Measurements from ENCODE around the gene CNTN5. TPM values are rescaled to one million over a fixed set of nuclear protein-coding genes. Genes with fewer than 3 reads are reported as not detected.
"Not testable (repeated sequence)": the region's sequence is repeated elsewhere in the genome, so short reads cannot be mapped to it uniquely, and the experiment has no call there.

The CNTN5 gene
- total and polyA plus RNA-seq, 5 experiments from 2014 or later = not detected

DNA sequence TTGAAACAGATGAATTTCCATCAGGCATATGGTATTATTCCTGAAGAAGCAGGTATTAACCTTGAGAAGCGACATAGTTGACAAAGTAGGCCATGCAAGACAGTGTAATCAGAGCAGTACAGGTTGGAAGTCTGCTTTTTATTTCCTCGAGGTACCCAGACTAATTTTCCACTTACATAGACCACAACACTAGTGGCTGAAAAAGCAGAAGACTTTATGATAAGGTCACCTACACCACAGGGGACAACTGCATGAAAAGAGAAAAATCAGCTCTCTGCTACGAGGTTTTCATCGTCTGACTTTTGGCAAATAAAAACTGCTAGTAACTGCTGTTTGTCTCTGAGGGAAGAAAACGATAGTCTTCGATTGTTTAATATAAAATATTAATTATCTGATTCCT is 77.5 kb downstream of the CNTN5 start:
- ATAC-seq (no peak), DNase-seq (no peak)
- no peaks in the 10 kb centered on the region for H3K36me3 Mint-ChIP-seq
- no peaks in the 10 kb centered on the region for H3K27me3 Mint-ChIP-seq
- no peaks in the 10 kb centered on the region for H3K4me1 Mint-ChIP-seq
- H3K9me3 Mint-ChIP-seq = peaks cover 0 to 12% (median 2%) of the 10 kb centered on the region in 9 donors
- no peak overlapping the region for H3K4me3 Mint-ChIP-seq
- no peak overlapping the region for H3K27ac Mint-ChIP-seq
- POLR2A ChIA-PET = no interaction called here

- ATAC-seq (no peak), DNase-seq (no peak)
- H3K36me3 Mint-ChIP-seq = no peaks in the 10 kb centered on the region
- H3K4me3 Mint-ChIP-seq = no peak overlapping the region
- POLR2A ChIA-PET = no interaction called here
- no peaks in the 10 kb centered on the region for H3K4me1 Mint-ChIP-seq
- H3K27ac Mint-ChIP-seq = no peak overlapping the region
- H3K9me3 Mint-ChIP-seq = peaks cover 0 to 13% (median 5%) of the 10 kb centered on the region in 9 donors
- H3K27me3 Mint-ChIP-seq = no peaks in the 10 kb centered on the region
Observed at GRCh38 chr11:99098751-99099150, 78.0 kb downstream of the CNTN5 start.

DNA sequence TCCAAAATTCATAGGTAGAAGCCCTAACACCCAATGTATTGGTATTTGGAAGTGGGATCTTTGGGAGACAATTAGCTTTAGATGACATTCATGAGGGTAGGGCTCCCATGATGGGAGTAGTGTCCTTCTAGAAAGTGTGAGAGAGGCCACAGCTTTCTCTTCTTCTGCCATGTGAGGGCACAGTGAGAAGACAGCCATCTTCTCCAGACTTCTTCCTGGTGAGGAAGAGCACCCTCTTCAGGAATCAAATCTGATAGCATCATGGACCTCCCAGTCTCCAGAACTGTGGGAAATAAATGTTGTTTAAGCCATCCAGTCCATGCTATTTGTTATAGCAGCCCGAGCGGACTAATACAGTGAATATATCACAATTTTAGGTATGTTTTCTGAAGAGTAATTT is 96.9 kb downstream of the CNTN5 start:
- POLR2A ChIA-PET = no interaction called here
- DNase-seq = no peak

GRCh38 chr11:99133862-99134261 is 113.1 kb downstream of the CNTN5 start:
- POLR2A ChIA-PET, H3K4me3 Mint-ChIP-seq, H3K27ac Mint-ChIP-seq, DNase-seq, H3K36me3 Mint-ChIP-seq, H3K4me1 Mint-ChIP-seq, H3K27me3 Mint-ChIP-seq, ATAC-seq: not testable (repeated sequence)
- peaks cover 9 to 50% (median 16%) of the 10 kb centered on the region in 9 donors for H3K9me3 Mint-ChIP-seq

More for the DNA sequence above, 96.9 kb downstream of the CNTN5 start:
- Mint-ChIP-seq H3K4me1 (no peaks in the 10 kb centered on the region), H3K4me3 (no peak overlapping the region), H3K9me3 (peaks cover 0 to 13% (median 4%) of the 10 kb centered on the region in 9 donors), H3K36me3 (no peaks in the 10 kb centered on the region), H3K27me3 (no peaks in the 10 kb centered on the region), H3K27ac (no peak overlapping the region)
- ATAC-seq = no peak

DNA sequence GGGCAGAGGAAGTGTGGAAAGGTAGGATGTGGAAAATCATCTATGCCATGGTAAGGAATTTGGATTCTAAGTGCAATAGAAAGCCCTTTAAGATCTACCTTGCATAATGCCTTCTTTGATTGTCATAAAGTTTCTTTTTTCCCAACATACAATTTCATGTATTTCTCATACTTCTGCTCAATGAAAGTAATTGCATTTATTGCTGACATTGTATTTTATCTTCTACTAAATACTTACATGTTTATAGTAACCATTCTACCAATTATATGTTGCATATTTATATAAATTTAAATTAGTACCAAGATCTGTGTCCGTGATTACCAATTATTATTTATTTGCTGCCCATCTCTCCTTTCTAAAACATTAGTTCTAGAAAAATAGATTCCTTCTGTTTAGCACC is 114.8 kb downstream of the CNTN5 start:
- Mint-ChIP-seq H3K9me3 (peaks cover 0 to 38% (median 11%) of the 10 kb centered on the region in 9 donors), H3K36me3 (no peaks in the 10 kb centered on the region), H3K27ac (no peak overlapping the region), H3K4me1 (no peaks in the 10 kb centered on the region), H3K4me3 (no peak overlapping the region), H3K27me3 (no peaks in the 10 kb centered on the region)
- POLR2A ChIA-PET = no interaction called here
- DNase-seq = no peak
- no peak for ATAC-seq

DNA sequence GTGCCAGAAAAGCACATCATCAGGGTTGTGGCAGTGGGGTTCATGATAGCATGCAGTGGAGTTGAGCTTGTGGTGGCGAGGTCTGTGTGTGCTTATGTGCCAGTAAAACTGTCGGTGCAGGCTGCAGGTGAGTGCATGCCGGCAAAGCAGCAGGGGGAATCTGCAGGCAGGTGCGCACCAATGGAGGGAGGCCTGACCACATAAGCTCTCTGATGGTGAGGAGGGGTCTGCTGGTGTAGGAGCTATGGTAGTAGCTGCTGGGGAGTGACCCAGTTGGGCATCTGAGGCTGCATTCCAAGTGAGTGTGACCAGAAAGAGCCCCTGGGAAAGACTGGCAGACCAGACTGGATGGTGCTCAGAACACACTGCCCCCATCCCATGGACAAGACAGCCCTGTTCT is 121.5 kb downstream of the CNTN5 start:
- no peak for DNase-seq
- POLR2A ChIA-PET = no interaction called here
- ATAC-seq = no peak
- no peaks in the 10 kb centered on the region for H3K27me3 Mint-ChIP-seq
- no peak overlapping the region for H3K4me3 Mint-ChIP-seq
- H3K27ac Mint-ChIP-seq = no peak overlapping the region
- H3K9me3 Mint-ChIP-seq = peaks cover 0 to 24% (median 8%) of the 10 kb centered on the region in 9 donors
- H3K36me3 Mint-ChIP-seq = peaks cover 0 to 5% (median 0%) of the 10 kb centered on the region in 3 donors
- no peaks in the 10 kb centered on the region for H3K4me1 Mint-ChIP-seq

GRCh38 chr11:99148352-99148751 is 127.6 kb downstream of the CNTN5 start:
- POLR2A ChIA-PET = no interaction called here
- Mint-ChIP-seq H3K27me3 (no peaks in the 10 kb centered on the region), H3K27ac (no peak overlapping the region), H3K36me3 (no peaks in the 10 kb centered on the region), H3K9me3 (peaks cover 0 to 25% (median 8%) of the 10 kb centered on the region in 9 donors), H3K4me1 (no peaks in the 10 kb centered on the region), H3K4me3 (no peak overlapping the region)
- DNase-seq (no peak), ATAC-seq (no peak)

GRCh38 chr11:99154277-99154676 is 133.5 kb downstream of the CNTN5 start:
- DNase-seq (no peak), ATAC-seq (no peak)
- Mint-ChIP-seq H3K4me3 (no peak overlapping the region), H3K4me1 (no peaks in the 10 kb centered on the region), H3K9me3 (peaks cover 0 to 13% (median 7%) of the 10 kb centered on the region in 9 donors), H3K27ac (no peak overlapping the region), H3K36me3 (no peaks in the 10 kb centered on the region), H3K27me3 (no peaks in the 10 kb centered on the region)
- POLR2A ChIA-PET = no interaction called here

- DNase-seq (no peak), ATAC-seq (no peak)
- POLR2A ChIA-PET = no interaction called here
- Mint-ChIP-seq H3K27me3 (no peaks in the 10 kb centered on the region), H3K27ac (no peak overlapping the region), H3K9me3 (peaks cover 0 to 7% (median 0%) of the 10 kb centered on the region in 9 donors), H3K4me3 (no peak overlapping the region), H3K36me3 (no peaks in the 10 kb centered on the region), H3K4me1 (no peaks in the 10 kb centered on the region)
Observed at GRCh38 chr11:99160447-99160846, 139.7 kb downstream of the CNTN5 start.

DNA sequence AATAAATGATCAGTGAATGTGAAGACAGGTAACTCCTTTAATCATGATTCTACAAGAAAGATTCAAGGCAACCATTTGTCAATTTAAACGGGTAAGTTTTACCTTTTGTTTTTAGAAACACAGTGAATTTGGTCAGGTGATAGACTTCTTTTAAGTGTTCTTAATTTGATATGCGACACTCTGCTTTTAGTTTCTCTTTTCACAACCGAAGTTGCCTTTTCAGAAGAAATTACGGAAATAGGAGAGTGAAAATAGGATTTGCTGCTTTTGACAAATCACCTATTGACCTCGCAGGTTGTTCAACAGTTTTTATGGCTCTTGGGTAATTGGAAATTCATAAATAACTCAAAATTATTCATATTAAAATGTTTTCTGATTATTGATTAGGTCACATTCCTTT is 142.1 kb downstream of the CNTN5 start:
- H3K4me3 Mint-ChIP-seq = no peak overlapping the region
- POLR2A ChIA-PET = no interaction called here
- no peak overlapping the region for H3K27ac Mint-ChIP-seq
- no peaks in the 10 kb centered on the region for H3K36me3 Mint-ChIP-seq
- no peaks in the 10 kb centered on the region for H3K27me3 Mint-ChIP-seq
- H3K4me1 Mint-ChIP-seq = no peaks in the 10 kb centered on the region
- no peak for ATAC-seq
- DNase-seq = no peak
- H3K9me3 Mint-ChIP-seq = peaks cover 0 to 7% (median 0%) of the 10 kb centered on the region in 9 donors

GRCh38 chr11:99170591-99170990 is 149.8 kb downstream of the CNTN5 start:
- Mint-ChIP-seq H3K4me3 (no peak overlapping the region), H3K27me3 (no peaks in the 10 kb centered on the region), H3K9me3 (peaks cover 0 to 15% (median 5%) of the 10 kb centered on the region in 9 donors), H3K36me3 (no peaks in the 10 kb centered on the region), H3K4me1 (no peaks in the 10 kb centered on the region), H3K27ac (no peak overlapping the region)
- no peak for ATAC-seq
- no peak for DNase-seq
- POLR2A ChIA-PET = no interaction called here

DNA sequence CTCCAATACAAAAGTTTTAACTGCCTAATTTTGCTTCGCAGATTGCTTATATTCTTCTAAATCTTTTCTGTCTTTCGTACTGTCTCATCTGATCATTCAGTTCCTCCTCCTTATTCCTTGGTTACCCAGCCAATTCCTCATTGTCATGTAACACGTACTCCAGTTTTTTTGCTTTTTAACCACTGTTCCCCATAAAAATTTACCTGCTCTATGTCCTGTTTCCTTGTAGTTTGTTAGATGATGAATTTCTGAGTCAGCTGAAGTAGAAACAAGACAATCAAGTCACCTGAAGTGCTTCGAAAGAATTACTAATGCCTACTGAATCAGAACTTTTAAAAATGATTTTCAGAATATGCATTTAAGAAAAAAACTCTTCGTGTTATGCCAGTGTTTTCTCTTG is 150.6 kb downstream of the CNTN5 start:
- no peak overlapping the region for H3K27ac Mint-ChIP-seq
- ATAC-seq = no peak

GRCh38 chr11:99176430-99176829 is 155.7 kb downstream of the CNTN5 start:
- no peak overlapping the region for H3K27ac Mint-ChIP-seq
- POLR2A ChIA-PET = no interaction called here
- DNase-seq (no peak), ATAC-seq (no peak)
- H3K27me3 Mint-ChIP-seq = no peaks in the 10 kb centered on the region
- no peaks in the 10 kb centered on the region for H3K36me3 Mint-ChIP-seq
- no peak overlapping the region for H3K4me3 Mint-ChIP-seq
- H3K9me3 Mint-ChIP-seq = peaks cover 0 to 36% (median 13%) of the 10 kb centered on the region in 9 donors
- no peaks in the 10 kb centered on the region for H3K4me1 Mint-ChIP-seq

More for the DNA sequence above, 150.6 kb downstream of the CNTN5 start:
- H3K4me3 Mint-ChIP-seq = no peak overlapping the region
- no peaks in the 10 kb centered on the region for H3K4me1 Mint-ChIP-seq
- DNase-seq = no peak
- H3K9me3 Mint-ChIP-seq = peaks cover 0 to 20% (median 5%) of the 10 kb centered on the region in 9 donors
- POLR2A ChIA-PET = no interaction called here
- no peaks in the 10 kb centered on the region for H3K27me3 Mint-ChIP-seq
- H3K36me3 Mint-ChIP-seq = no peaks in the 10 kb centered on the region

DNA sequence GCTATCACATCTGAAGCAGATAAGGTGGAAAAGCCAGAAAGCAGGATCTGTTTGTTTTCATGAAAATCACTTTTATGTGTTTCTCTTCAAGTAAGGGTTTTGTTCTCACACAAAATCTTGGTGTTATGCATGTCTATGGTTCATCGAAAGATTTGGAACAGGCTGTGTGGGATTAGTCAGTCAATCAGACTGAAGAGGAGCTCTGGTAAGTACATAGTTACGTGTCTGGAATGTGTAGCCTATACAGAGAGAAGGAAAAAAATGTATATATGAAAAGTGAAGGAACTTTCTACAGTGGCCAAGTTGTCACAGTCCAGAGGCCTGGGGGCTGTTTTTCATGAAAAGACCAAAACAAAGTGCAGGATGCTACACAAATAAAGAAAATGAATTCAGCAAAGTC is 156.7 kb downstream of the CNTN5 start:
- Mint-ChIP-seq H3K36me3 (no peaks in the 10 kb centered on the region), H3K4me1 (no peaks in the 10 kb centered on the region), H3K27me3 (no peaks in the 10 kb centered on the region), H3K27ac (no peak overlapping the region), H3K4me3 (no peak overlapping the region), H3K9me3 (peaks cover 0 to 36% (median 13%) of the 10 kb centered on the region in 9 donors)
- no peak for ATAC-seq
- DNase-seq = no peak
- POLR2A ChIA-PET = no interaction called here

Measured in naive thymus-derived CD8-positive, alpha-beta T cell (primary cell).